DOHH2 (cell line): ENCODE measurements around the gene FBXO33.

Experiments
- EZH2phosphoT487 ChIP-seq: fragments of 200-600 bp; sonication (generic); IDR thresholded peaks from 2 replicates; pipeline ENCODE4 v1.6.1; 2017; ENCODE audit warnings: borderline replicate concordance, mild to moderate bottlenecking, antibody characterized with exemption, low read length, moderate library complexity, mixed read lengths
- TF ChIP-seq, protein P1 (sequence below): fragments of 200-600 bp; sonication (generic); IDR thresholded peaks from one replicate; pipeline ENCODE4 v1.5.1; 2014; ENCODE audit warnings: antibody characterized with exemption, mild to moderate bottlenecking, low read depth, low read length; ENCODE audit not compliant: poor library complexity, severe bottlenecking

GRCh38 chr14:39383026-39383660 is 49.1 kb downstream of the FBXO33 start:
- TF ChIP-seq, protein P1, sequence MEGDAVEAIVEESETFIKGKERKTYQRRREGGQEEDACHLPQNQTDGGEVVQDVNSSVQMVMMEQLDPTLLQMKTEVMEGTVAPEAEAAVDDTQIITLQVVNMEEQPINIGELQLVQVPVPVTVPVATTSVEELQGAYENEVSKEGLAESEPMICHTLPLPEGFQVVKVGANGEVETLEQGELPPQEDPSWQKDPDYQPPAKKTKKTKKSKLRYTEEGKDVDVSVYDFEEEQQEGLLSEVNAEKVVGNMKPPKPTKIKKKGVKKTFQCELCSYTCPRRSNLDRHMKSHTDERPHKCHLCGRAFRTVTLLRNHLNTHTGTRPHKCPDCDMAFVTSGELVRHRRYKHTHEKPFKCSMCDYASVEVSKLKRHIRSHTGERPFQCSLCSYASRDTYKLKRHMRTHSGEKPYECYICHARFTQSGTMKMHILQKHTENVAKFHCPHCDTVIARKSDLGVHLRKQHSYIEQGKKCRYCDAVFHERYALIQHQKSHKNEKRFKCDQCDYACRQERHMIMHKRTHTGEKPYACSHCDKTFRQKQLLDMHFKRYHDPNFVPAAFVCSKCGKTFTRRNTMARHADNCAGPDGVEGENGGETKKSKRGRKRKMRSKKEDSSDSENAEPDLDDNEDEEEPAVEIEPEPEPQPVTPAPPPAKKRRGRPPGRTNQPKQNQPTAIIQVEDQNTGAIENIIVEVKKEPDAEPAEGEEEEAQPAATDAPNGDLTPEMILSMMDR, result no peak
- no peak for TF ChIP-seq EZH2phosphoT487
